ENCODE results near the gene SLC4A5. TPM values are rescaled to one million over a fixed set of nuclear protein-coding genes. Genes with fewer than 3 reads are reported as not detected.

SLC4A5 gene
- total RNA-seq, 1 donor from 2014 or later, result 2.6 TPM

GRCh38 chr2:74379851-74380789, 36.9 kb upstream of the SLC4A5 start, which contains the start of gene DCTN1:
Gene DCTN1 (minus strand): TSS chr2:74380311. CDS start chr2:74380037, 274 bp downstream.
- peak within 1 kb of the TSS; percentile 51 to 72 (median 64) for H3K4me3 ChIP-seq (ENCODE audit: low read length in 3 of 3)
- H3K9me3 ChIP-seq (ENCODE audit: control insufficient read depth in 3 of 3, low read length in 3 of 3), result no peaks in the 10 kb centered on the region
- H3K36me3 ChIP-seq (ENCODE audit: control insufficient read depth in 3 of 3, insufficient read depth in 3 of 3, low read length in 3 of 3), result peaks cover 17 to 25% (median 23%) of the 10 kb centered on the region in 3 donors
- peaks cover 32 to 49% (median 32%) of the 10 kb centered on the region in 3 donors for H3K4me1 ChIP-seq (ENCODE audit: control insufficient read depth in 3 of 3, insufficient read depth in 3 of 3, low read length in 3 of 3)
- peak within 1 kb of the TSS; percentile 36 to 79 (median 73) for H3K9ac ChIP-seq (ENCODE audit: low read depth in 1 of 3, low read length in 3 of 3)
- H3K27me3 ChIP-seq (ENCODE audit: control insufficient read depth in 3 of 3, insufficient read depth in 3 of 3, low read length in 3 of 3), result no peaks in the 10 kb centered on the region
- H3K27ac ChIP-seq (ENCODE audit: low read depth, low read length), result no peak within 1 kb of the TSS

DNA sequence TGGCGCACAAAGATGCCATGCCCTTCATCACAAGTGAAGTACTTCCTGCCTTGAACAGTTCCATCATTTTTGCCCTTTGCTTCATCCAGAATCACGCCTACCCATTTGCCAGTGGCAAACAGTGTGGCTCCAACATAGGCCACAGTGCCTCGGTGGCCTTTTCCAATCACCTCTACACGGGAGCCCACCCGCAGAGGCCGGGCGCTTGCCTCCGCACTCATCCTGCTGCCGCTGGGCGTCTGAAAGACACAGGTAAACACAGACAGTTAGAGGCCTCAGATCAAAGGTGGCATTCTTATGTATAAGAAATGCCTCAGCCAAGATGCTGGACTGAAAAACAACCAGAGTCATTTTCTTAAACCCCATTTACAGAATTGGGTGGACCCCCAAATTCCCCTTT, 34.8 kb upstream of the SLC4A5 start:
- no peak overlapping the region for H3K9ac ChIP-seq (ENCODE audit: low read depth in 1 of 3, low read length in 3 of 3)
- no peaks in the 10 kb centered on the region for H3K9me3 ChIP-seq (ENCODE audit: control insufficient read depth in 3 of 3, low read length in 3 of 3)
- H3K36me3 ChIP-seq (ENCODE audit: control insufficient read depth in 3 of 3, insufficient read depth in 3 of 3, low read length in 3 of 3), result peaks cover 21 to 26% (median 23%) of the 10 kb centered on the region in 3 donors
- no peaks in the 10 kb centered on the region for H3K27me3 ChIP-seq (ENCODE audit: control insufficient read depth in 3 of 3, insufficient read depth in 3 of 3, low read length in 3 of 3)
- no peak overlapping the region for H3K27ac ChIP-seq (ENCODE audit: low read depth, low read length)
- no peak overlapping the region for H3K4me3 ChIP-seq (ENCODE audit: low read length in 3 of 3)
- peaks cover 30 to 45% (median 33%) of the 10 kb centered on the region in 3 donors for H3K4me1 ChIP-seq (ENCODE audit: control insufficient read depth in 3 of 3, insufficient read depth in 3 of 3, low read length in 3 of 3)

GRCh38 chr2:74375838-74376237, 32.6 kb upstream of the SLC4A5 start:
- H3K4me1 ChIP-seq (ENCODE audit: control insufficient read depth in 3 of 3, insufficient read depth in 3 of 3, low read length in 3 of 3), result peaks cover 26 to 31% (median 28%) of the 10 kb centered on the region in 3 donors

DNA sequence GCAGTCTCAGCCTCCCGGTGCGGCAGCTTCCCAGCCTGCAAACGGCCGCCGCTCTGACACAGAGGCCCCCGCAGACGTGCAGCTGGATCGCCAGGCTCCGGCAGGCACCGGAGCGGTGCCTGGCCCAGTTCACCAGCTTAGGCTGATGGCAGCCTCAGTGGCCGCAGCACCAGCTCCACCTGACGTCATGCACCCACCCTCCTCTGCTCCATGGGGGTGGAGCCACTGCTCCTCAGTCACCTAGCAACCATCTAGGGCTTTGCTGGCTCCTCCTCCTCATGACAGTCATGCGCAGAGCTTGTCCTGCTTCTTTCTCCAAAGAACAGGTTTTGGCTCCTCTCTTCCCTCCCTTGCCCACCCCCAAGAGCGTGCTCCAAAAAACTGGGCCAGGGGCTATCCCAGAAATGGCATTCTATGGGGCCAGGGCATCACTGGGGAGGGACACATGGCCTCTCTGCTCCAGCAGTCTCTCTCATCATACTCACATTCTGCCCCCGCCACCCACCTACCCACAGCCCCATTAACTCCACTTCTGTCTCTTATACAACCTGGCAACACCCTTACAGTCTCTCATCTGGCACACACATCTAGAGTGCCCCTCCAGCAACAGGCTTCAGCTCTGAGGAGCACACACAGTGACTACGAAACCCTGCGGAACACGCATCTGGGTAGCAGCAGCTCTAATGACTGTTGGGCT, 31.4 kb upstream of the SLC4A5 start:
- Histone ChIP-seq H3K9me3 (ENCODE audit: control insufficient read depth in 3 of 3, low read length in 3 of 3) (no peaks in the 10 kb centered on the region), H3K27ac (ENCODE audit: low read depth, low read length) (peak overlapping the region; percentile 5), H3K36me3 (ENCODE audit: control insufficient read depth in 3 of 3, insufficient read depth in 3 of 3, low read length in 3 of 3) (peaks cover 46 to 53% (median 49%) of the 10 kb centered on the region in 3 donors), H3K9ac (ENCODE audit: low read depth in 1 of 3, low read length in 3 of 3) (peak overlapping the region in 1 of 3 donors; percentile 25), H3K4me3 (ENCODE audit: low read length in 3 of 3) (peak overlapping the region; percentile 20 to 58 (median 21)), H3K27me3 (ENCODE audit: control insufficient read depth in 3 of 3, insufficient read depth in 3 of 3, low read length in 3 of 3) (no peaks in the 10 kb centered on the region), H3K4me1 (ENCODE audit: control insufficient read depth in 3 of 3, insufficient read depth in 3 of 3, low read length in 3 of 3) (peaks cover 14 to 19% (median 16%) of the 10 kb centered on the region in 3 donors)

More at GRCh38 chr2:74375838-74376237, 32.6 kb upstream of the SLC4A5 start:
- Histone ChIP-seq H3K9ac (ENCODE audit: low read depth in 1 of 3, low read length in 3 of 3) (no peak overlapping the region), H3K4me3 (ENCODE audit: low read length in 3 of 3) (no peak overlapping the region), H3K9me3 (ENCODE audit: control insufficient read depth in 3 of 3, low read length in 3 of 3) (no peaks in the 10 kb centered on the region), H3K27me3 (ENCODE audit: control insufficient read depth in 3 of 3, insufficient read depth in 3 of 3, low read length in 3 of 3) (no peaks in the 10 kb centered on the region), H3K36me3 (ENCODE audit: control insufficient read depth in 3 of 3, insufficient read depth in 3 of 3, low read length in 3 of 3) (peaks cover 34 to 41% (median 37%) of the 10 kb centered on the region in 3 donors), H3K27ac (ENCODE audit: low read depth, low read length) (no peak overlapping the region)

GRCh38 chr2:74373985-74374384, 30.8 kb upstream of the SLC4A5 start:
- peaks cover 53 to 58% (median 56%) of the 10 kb centered on the region in 3 donors for H3K36me3 ChIP-seq (ENCODE audit: control insufficient read depth in 3 of 3, insufficient read depth in 3 of 3, low read length in 3 of 3)
- H3K4me3 ChIP-seq (ENCODE audit: low read length in 3 of 3), result peak overlapping the region; percentile 20 to 58 (median 21)
- H3K9me3 ChIP-seq (ENCODE audit: control insufficient read depth in 3 of 3, low read length in 3 of 3), result no peaks in the 10 kb centered on the region
- peaks cover 11 to 15% (median 12%) of the 10 kb centered on the region in 3 donors for H3K4me1 ChIP-seq (ENCODE audit: control insufficient read depth in 3 of 3, insufficient read depth in 3 of 3, low read length in 3 of 3)
- H3K9ac ChIP-seq (ENCODE audit: low read depth in 1 of 3, low read length in 3 of 3), result peak overlapping the region in 1 of 3 donors; percentile 25
- peak overlapping the region; percentile 5 for H3K27ac ChIP-seq (ENCODE audit: low read depth, low read length)
- no peaks in the 10 kb centered on the region for H3K27me3 ChIP-seq (ENCODE audit: control insufficient read depth in 3 of 3, insufficient read depth in 3 of 3, low read length in 3 of 3)

- peaks cover 60 to 64% (median 63%) of the 10 kb centered on the region in 3 donors for H3K36me3 ChIP-seq (ENCODE audit: control insufficient read depth in 3 of 3, insufficient read depth in 3 of 3, low read length in 3 of 3)
- peak overlapping the region in 1 of 3 donors; percentile 20 for H3K4me3 ChIP-seq (ENCODE audit: low read length in 3 of 3)
- H3K9me3 ChIP-seq (ENCODE audit: control insufficient read depth in 3 of 3, low read length in 3 of 3), result no peaks in the 10 kb centered on the region
- H3K27me3 ChIP-seq (ENCODE audit: control insufficient read depth in 3 of 3, insufficient read depth in 3 of 3, low read length in 3 of 3), result no peaks in the 10 kb centered on the region
- peaks cover 11 to 15% (median 12%) of the 10 kb centered on the region in 3 donors for H3K4me1 ChIP-seq (ENCODE audit: control insufficient read depth in 3 of 3, insufficient read depth in 3 of 3, low read length in 3 of 3)
- H3K27ac ChIP-seq (ENCODE audit: low read depth, low read length), result peak overlapping the region; percentile 33
- H3K9ac ChIP-seq (ENCODE audit: low read depth in 1 of 3, low read length in 3 of 3), result peak overlapping the region in 1 of 3 donors; percentile 14
Measured at GRCh38 chr2:74373221-74373676, 30.0 kb upstream of the SLC4A5 start.

DNA sequence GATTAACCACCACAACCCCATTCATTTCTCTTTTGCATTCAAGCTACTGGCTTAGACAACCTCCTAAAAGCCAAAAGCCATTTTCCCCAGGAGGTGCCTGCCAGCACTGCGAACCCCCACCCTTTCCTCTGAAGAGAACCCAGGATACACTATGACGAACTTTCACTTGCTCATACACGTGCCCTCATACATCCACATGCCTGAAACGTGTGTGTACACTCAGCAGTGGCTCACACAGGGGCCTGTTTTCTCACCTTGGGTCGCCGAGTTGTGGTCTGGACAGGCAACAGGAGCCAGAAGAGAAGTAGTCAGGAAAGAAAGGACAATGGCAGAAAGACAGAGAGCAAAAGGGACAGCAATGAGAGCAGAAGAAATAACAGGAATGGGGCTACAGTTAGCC, 29.5 kb upstream of the SLC4A5 start:
- no peaks in the 10 kb centered on the region for H3K9me3 ChIP-seq (ENCODE audit: control insufficient read depth in 3 of 3, low read length in 3 of 3)
- peaks cover 9 to 15% (median 12%) of the 10 kb centered on the region in 3 donors for H3K4me1 ChIP-seq (ENCODE audit: control insufficient read depth in 3 of 3, insufficient read depth in 3 of 3, low read length in 3 of 3)
- H3K4me3 ChIP-seq (ENCODE audit: low read length in 3 of 3), result no peak overlapping the region
- H3K9ac ChIP-seq (ENCODE audit: low read depth in 1 of 3, low read length in 3 of 3), result peak overlapping the region in 1 of 3 donors; percentile 45
- H3K36me3 ChIP-seq (ENCODE audit: control insufficient read depth in 3 of 3, insufficient read depth in 3 of 3, low read length in 3 of 3), result peaks cover 62 to 66% (median 64%) of the 10 kb centered on the region in 3 donors
- no peaks in the 10 kb centered on the region for H3K27me3 ChIP-seq (ENCODE audit: control insufficient read depth in 3 of 3, insufficient read depth in 3 of 3, low read length in 3 of 3)
- peak overlapping the region; percentile 25 for H3K27ac ChIP-seq (ENCODE audit: low read depth, low read length)

DNA sequence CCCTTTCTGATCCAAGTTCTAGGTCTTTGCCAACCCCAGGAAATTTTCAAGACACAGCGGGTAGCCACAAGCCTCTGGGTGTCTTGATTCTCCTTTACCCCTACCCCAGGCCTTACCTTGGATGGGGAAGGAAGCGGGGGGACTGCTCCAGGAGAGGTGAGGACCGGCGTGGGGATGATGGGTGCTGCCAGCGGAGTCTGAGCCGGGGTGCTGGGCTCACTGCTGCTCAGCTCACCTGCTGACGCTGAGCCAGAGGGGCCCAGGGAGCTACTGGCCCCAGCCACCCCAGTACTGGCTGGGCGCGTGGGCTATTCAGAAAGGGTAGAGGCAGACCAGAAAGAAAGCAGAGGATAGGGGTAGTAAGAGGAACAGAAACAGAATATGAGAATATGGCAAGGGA, 28.2 kb upstream of the SLC4A5 start:
- peaks cover 9 to 15% (median 12%) of the 10 kb centered on the region in 3 donors for H3K4me1 ChIP-seq (ENCODE audit: control insufficient read depth in 3 of 3, insufficient read depth in 3 of 3, low read length in 3 of 3)
- peaks cover 65 to 67% (median 66%) of the 10 kb centered on the region in 3 donors for H3K36me3 ChIP-seq (ENCODE audit: control insufficient read depth in 3 of 3, insufficient read depth in 3 of 3, low read length in 3 of 3)
- H3K9me3 ChIP-seq (ENCODE audit: control insufficient read depth in 3 of 3, low read length in 3 of 3), result no peaks in the 10 kb centered on the region
- H3K9ac ChIP-seq (ENCODE audit: low read depth in 1 of 3, low read length in 3 of 3), result no peak overlapping the region
- no peak overlapping the region for H3K4me3 ChIP-seq (ENCODE audit: low read length in 3 of 3)
- no peaks in the 10 kb centered on the region for H3K27me3 ChIP-seq (ENCODE audit: control insufficient read depth in 3 of 3, insufficient read depth in 3 of 3, low read length in 3 of 3)
- H3K27ac ChIP-seq (ENCODE audit: low read depth, low read length), result no peak overlapping the region

GRCh38 chr2:74369976-74370375, 26.8 kb upstream of the SLC4A5 start:
- no peak overlapping the region for H3K9ac ChIP-seq (ENCODE audit: low read depth in 1 of 3, low read length in 3 of 3)
- H3K36me3 ChIP-seq (ENCODE audit: control insufficient read depth in 3 of 3, insufficient read depth in 3 of 3, low read length in 3 of 3), result peaks cover 73 to 75% (median 74%) of the 10 kb centered on the region in 3 donors
- no peaks in the 10 kb centered on the region for H3K27me3 ChIP-seq (ENCODE audit: control insufficient read depth in 3 of 3, insufficient read depth in 3 of 3, low read length in 3 of 3)

More at GRCh38 chr2:74369976-74370375, 26.8 kb upstream of the SLC4A5 start:
- no peak overlapping the region for H3K27ac ChIP-seq (ENCODE audit: low read depth, low read length)
- H3K9me3 ChIP-seq (ENCODE audit: control insufficient read depth in 3 of 3, low read length in 3 of 3), result no peaks in the 10 kb centered on the region
- no peak overlapping the region for H3K4me3 ChIP-seq (ENCODE audit: low read length in 3 of 3)
- H3K4me1 ChIP-seq (ENCODE audit: control insufficient read depth in 3 of 3, insufficient read depth in 3 of 3, low read length in 3 of 3), result peaks cover 15 to 20% (median 18%) of the 10 kb centered on the region in 3 donors
